OCI-LY3 (cell line): ENCODE measurements around the gene RUNX3.

Source experiments
- H2AFZ ChIP-seq: fragments of 200-600, 300-600 bp; shearing (Covaris generic); 2 replicates; pipeline ENCODE4 v1.6.0; 2014; ENCODE audit warnings: antibody characterized with exemption, low read depth, low read length
- H3K27ac ChIP-seq: fragments of 200-600, 300-600 bp; sonication (generic); 2 replicates; pipeline ENCODE4 v1.5.1; 2014; ENCODE audit warnings: mild to moderate bottlenecking, low read length, moderate library complexity, mixed read lengths
- H3K27me3 ChIP-seq: fragments of 200-600, 300-600 bp; sonication (generic); 2 replicates; pipeline ENCODE4 v1.6.1; 2014; ENCODE audit warnings: low read depth, low read length, mixed read lengths
- H3K36me3 ChIP-seq: fragments of 200-600, 300-600 bp; sonication (generic); replicated peaks from 2 replicates; pipeline ENCODE3; 2014; ENCODE audit warnings: low read depth, low read length, mixed read lengths
- H3K4me1 ChIP-seq: fragments of 300-600, 200-600 bp; sonication (generic); 2 replicates; pipeline ENCODE4 v1.6.1; 2014; ENCODE audit warnings: low read length, mixed read lengths
- H3K4me2 ChIP-seq: fragments of 200-600, 300-600 bp; sonication (generic); 2 replicates; pipeline ENCODE4 v1.6.1; 2014; ENCODE audit warnings: low read length, mixed read lengths
- H3K4me3 ChIP-seq: fragments of 300-600, 200-600 bp; sonication (generic); 2 replicates; pipeline ENCODE4 v1.5.1; 2014; ENCODE audit warnings: antibody characterized with exemption, mild to moderate bottlenecking, low read length, moderate library complexity
- H3K79me2 ChIP-seq: fragments of 300-600, 200-600 bp; shearing (Covaris generic); 2 replicates; pipeline ENCODE4 v1.6.1; 2014; ENCODE audit warnings: mild to moderate bottlenecking, low read length, mixed read lengths
- H3K9ac ChIP-seq: fragments of 300-600, 200-600 bp; shearing (Covaris generic); 2 replicates; pipeline ENCODE4 v1.6.0; 2014; ENCODE audit warnings: mild to moderate bottlenecking, low read length, moderate library complexity
- H3K9me3 ChIP-seq: fragments of 200-600, 300-600 bp; shearing (Covaris generic); 2 replicates; pipeline ENCODE4 v1.6.1; 2014; ENCODE audit warnings: low read length, mixed read lengths; ENCODE audit not compliant: insufficient read depth
- H4K20me1 ChIP-seq: fragments of 200-600, 300-600 bp; sonication (generic); 2 replicates; pipeline ENCODE4 v1.6.1; 2016; ENCODE audit warnings: low read length, mixed read lengths; ENCODE audit not compliant: insufficient read depth
- EZH2phosphoT487 ChIP-seq: fragments of 200-600 bp; shearing (Covaris generic); IDR thresholded peaks from 2 replicates; pipeline ENCODE4 v1.6.1; 2018; ENCODE audit warnings: antibody characterized with exemption, mixed run types, low read depth
- TF ChIP-seq, protein P1 (sequence below): fragments of 200-600, 300-600 bp; sonication (generic); IDR thresholded peaks from 2 replicates; pipeline ENCODE4 v1.5.1; 2014; ENCODE audit warnings: antibody characterized with exemption, low read length, low read depth

RUNX3 gene

DNA sequence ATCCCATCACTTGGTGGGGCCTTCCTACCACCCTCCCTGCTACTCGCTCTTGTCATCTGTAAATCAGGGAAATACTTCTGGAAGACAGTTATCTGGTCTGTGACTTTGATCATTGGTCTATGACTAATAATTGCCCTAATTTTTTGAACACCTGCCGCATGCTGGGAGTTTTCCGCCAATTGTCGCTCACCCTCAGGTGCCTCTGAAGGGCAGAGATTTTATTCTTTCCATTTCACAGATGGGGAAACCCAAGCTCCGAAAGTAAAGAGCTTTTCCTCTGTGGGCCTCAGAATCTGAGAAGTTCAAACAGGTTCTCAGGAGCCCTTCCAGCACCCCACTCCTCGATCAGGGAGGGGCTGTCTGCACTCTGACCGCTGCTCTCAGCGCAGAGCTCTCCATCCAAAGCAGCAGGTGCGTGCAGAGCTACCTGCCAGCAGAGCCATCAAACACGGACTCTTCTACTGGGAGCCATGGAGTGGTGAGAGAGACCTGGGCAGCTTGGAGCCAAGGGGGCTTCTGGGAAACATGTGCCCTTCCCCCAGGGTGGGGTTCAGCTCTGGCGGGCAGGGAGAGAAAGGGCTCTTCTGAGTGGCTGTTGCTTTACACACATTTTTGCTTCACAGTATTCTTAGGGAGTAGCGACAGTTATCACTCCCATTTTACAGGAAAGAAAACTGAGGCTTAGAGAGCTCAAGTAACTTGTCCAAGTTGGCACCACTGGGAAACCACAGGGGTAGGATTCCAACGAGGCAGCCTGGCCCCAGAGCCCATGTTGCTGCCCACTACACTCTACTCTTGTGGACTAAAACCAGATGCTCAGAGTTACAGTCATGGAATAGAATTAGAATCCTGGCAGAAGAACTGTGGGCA, 5.8 kb upstream of the RUNX3 start:
- Histone ChIP-seq H3K9me3 (no peaks in the 10 kb centered on the region), H3K36me3 (no peaks in the 10 kb centered on the region), H4K20me1 (no peaks in the 10 kb centered on the region), H3K4me1 (peaks cover 42% of the 10 kb centered on the region), H3K27me3 (peaks cover 18% of the 10 kb centered on the region), H3K79me2 (no peaks in the 10 kb centered on the region), H3K4me2 (peak overlapping the region; percentile 71), H3K4me3 (peak overlapping the region; percentile 49), H2AFZ (no peak overlapping the region), H3K9ac (no peak overlapping the region), H3K27ac (no peak overlapping the region)
- TF ChIP-seq EZH2phosphoT487, result no peak
- TF ChIP-seq, protein P1, sequence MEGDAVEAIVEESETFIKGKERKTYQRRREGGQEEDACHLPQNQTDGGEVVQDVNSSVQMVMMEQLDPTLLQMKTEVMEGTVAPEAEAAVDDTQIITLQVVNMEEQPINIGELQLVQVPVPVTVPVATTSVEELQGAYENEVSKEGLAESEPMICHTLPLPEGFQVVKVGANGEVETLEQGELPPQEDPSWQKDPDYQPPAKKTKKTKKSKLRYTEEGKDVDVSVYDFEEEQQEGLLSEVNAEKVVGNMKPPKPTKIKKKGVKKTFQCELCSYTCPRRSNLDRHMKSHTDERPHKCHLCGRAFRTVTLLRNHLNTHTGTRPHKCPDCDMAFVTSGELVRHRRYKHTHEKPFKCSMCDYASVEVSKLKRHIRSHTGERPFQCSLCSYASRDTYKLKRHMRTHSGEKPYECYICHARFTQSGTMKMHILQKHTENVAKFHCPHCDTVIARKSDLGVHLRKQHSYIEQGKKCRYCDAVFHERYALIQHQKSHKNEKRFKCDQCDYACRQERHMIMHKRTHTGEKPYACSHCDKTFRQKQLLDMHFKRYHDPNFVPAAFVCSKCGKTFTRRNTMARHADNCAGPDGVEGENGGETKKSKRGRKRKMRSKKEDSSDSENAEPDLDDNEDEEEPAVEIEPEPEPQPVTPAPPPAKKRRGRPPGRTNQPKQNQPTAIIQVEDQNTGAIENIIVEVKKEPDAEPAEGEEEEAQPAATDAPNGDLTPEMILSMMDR, result no peak

DNA sequence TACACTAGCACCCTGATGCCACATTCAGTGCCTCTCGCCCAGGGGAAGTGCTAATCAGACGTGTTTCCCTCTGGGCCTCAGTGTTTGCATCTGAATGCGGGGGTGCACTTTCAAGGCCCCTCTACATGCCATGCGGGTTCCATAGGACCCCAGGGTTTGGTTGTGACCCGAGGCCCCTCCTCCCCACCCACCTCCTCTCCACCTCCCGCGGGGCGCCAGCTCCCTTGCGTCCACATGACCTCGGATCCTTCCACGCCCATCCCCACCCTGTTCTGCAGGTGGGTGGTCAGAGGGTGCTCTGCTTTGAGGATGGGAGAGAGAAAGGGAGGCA, 5.1 kb upstream of the RUNX3 start:
- TF ChIP-seq, protein P1, result no peak
- TF ChIP-seq EZH2phosphoT487, result no peak
- Histone ChIP-seq H3K27ac (no peak overlapping the region), H3K27me3 (peaks cover 18% of the 10 kb centered on the region), H3K9ac (no peak overlapping the region), H3K4me1 (peaks cover 45% of the 10 kb centered on the region), H3K36me3 (no peaks in the 10 kb centered on the region), H3K4me3 (peak overlapping the region; percentile 49), H3K4me2 (peak overlapping the region; percentile 71), H3K9me3 (no peaks in the 10 kb centered on the region), H3K79me2 (no peaks in the 10 kb centered on the region), H2AFZ (no peak overlapping the region), H4K20me1 (no peaks in the 10 kb centered on the region)

DNA sequence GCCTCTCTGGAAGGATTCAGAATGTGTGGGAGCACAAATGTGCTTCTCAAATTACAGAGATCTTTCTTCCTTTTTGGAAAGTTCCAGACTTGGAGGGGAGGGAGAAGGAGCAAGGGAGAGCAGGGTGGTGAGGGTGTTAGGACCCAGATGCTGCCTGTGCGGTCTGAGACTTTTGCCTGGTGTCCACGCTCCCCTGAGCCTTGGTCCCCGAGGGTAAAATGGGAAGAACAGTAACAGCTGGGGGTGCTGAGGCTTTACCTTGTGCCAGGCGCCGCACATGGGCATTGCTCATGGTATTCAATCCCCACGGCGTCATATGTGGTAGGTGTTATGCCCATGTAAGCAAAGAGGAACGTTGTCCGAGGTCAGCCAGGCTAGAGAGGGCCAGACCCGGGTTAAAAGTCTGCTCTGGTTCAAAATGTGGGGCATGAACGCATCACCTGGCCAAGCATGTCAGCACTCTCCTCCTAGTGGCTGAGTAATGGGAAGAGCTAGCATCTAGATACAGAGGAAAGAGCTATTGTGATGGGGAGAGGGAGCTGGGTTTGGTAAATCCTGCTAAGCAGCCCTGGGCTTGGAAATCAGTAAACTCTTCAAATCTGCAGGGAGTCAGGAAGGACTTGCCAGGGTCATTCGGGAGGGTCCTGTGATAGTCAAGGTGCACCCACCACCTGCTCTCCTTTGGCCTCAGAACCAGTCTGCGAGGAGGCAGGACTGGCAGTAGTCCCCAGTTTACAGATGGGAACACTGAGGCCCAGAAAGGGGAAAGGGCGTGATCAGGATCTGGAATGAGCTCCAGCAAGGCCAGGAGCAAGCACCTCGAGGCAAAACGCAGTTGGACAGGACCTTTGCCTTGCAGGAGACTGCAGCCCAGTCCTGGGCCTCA, 4.5 kb upstream of the RUNX3 start:
- Histone ChIP-seq H3K79me2 (peaks cover 5% of the 10 kb centered on the region), H3K4me3 (no peak overlapping the region), H4K20me1 (no peaks in the 10 kb centered on the region), H3K9me3 (no peaks in the 10 kb centered on the region), H3K27ac (no peak overlapping the region), H3K36me3 (no peaks in the 10 kb centered on the region), H2AFZ (no peak overlapping the region), H3K9ac (no peak overlapping the region), H3K4me1 (peaks cover 40% of the 10 kb centered on the region), H3K4me2 (peak overlapping the region; percentile 71), H3K27me3 (peaks cover 18% of the 10 kb centered on the region)
- TF ChIP-seq, protein P1, result no peak
- no peak for TF ChIP-seq EZH2phosphoT487

DNA sequence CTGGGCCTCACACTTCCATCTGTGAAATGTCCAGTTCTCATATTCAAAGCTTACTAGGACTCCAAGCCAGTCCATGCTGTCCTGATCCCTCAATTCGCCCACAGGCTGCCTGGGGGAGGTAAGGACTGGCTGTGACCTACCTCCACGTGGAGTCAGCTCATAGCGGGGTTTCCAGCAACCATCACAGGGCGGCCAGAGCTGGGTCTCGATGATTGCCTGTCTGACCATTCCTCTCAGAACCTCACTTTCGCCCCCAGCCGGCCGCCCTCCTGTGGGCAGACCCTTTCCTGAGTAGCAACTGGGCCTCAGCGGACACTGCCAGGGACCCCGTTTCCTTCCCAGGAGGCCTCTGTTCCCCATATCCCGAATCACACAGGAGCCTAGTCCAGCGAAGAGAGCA, 3.4 kb upstream of the RUNX3 start:
- Histone ChIP-seq H4K20me1 (peaks cover under 1% of the 10 kb centered on the region; the same call in 1 of the 2 replicates), H3K4me2 (no peak overlapping the region), H3K27ac (no peak overlapping the region), H3K4me1 (peaks cover 39% of the 10 kb centered on the region), H3K79me2 (peaks cover 15% of the 10 kb centered on the region), H3K9me3 (no peaks in the 10 kb centered on the region), H3K4me3 (no peak overlapping the region), H3K27me3 (peaks cover 18% of the 10 kb centered on the region), H3K9ac (no peak overlapping the region), H3K36me3 (peaks cover 1% of the 10 kb centered on the region), H2AFZ (no peak overlapping the region)
- TF ChIP-seq EZH2phosphoT487, result no peak
- TF ChIP-seq, protein P1, result no peak
